Upper lobe of left lung (tissue), 4 donors: ENCODE measurements around the gene C1orf198.

Experiments
- CTCF ChIP-seq, 6 experiments: fragments of 450-650 bp in 4 of 6; fragments of 200-600 bp in 2 of 6; sonication (generic) in 2 of 6; IDR thresholded peaks; one replicate each; pipeline ENCODE4 v1.5.1; 2016 to 2019; ENCODE audit warnings: antibody characterized with exemption in 6 of 6
- EP300 ChIP-seq, 4 donors: sonication (generic); formaldehyde crosslinking; IDR thresholded peaks; one replicate each; pipeline ENCODE4 v1.5.1; 2017; ENCODE audit warnings: antibody characterized with exemption in 4 of 4, control low read depth in 2 of 4
- POLR2A ChIP-seq, 4 donors: fragments of 450-650 bp; IDR thresholded peaks; one replicate each; pipeline ENCODE4 v1.5.1; 2016 to 2017; ENCODE audit warnings: antibody characterized with exemption in 4 of 4, mild to moderate bottlenecking in 2 of 4
- POLR2AphosphoS5 ChIP-seq, 2 donors: sonication (generic); formaldehyde crosslinking; IDR thresholded peaks; one replicate each; pipeline ENCODE4 v1.5.1; 2017; ENCODE audit warnings: antibody characterized with exemption in 2 of 2

- TF ChIP-seq CTCF (IDR thresholded peaks at IDR 0.05) (no peak), POLR2A (IDR thresholded peaks at IDR 0.05) (no peak), POLR2AphosphoS5 (IDR thresholded peaks at IDR 0.05) (peak in 1 of 2 donors; percentile 16), EP300 (IDR thresholded peaks at IDR 0.05) (no peak)
These were observed 41.1 kb downstream of the C1orf198 start for GRCh38 chr1:230827081-230827681.
